PC-3 (cell line): ENCODE results near the gene TGFB1I1.

Source experiments
- EZH2 ChIP-seq: fragments of 300-600 bp; sonication (generic); IDR thresholded peaks from one replicate; pipeline ENCODE4 v1.6.1; 2017; ENCODE audit warnings: antibody characterized with exemption, mild to moderate bottlenecking, low read length; ENCODE audit not compliant: unreplicated experiment
- TF ChIP-seq, protein P1 (sequence below): fragments of 300-600 bp; sonication (generic); conservative IDR thresholded peaks from 2 replicates; pipeline ENCODE4 v1.5.1; 2017; ENCODE audit warnings: antibody characterized with exemption, low read depth, mild to moderate bottlenecking, low read length

DNA sequence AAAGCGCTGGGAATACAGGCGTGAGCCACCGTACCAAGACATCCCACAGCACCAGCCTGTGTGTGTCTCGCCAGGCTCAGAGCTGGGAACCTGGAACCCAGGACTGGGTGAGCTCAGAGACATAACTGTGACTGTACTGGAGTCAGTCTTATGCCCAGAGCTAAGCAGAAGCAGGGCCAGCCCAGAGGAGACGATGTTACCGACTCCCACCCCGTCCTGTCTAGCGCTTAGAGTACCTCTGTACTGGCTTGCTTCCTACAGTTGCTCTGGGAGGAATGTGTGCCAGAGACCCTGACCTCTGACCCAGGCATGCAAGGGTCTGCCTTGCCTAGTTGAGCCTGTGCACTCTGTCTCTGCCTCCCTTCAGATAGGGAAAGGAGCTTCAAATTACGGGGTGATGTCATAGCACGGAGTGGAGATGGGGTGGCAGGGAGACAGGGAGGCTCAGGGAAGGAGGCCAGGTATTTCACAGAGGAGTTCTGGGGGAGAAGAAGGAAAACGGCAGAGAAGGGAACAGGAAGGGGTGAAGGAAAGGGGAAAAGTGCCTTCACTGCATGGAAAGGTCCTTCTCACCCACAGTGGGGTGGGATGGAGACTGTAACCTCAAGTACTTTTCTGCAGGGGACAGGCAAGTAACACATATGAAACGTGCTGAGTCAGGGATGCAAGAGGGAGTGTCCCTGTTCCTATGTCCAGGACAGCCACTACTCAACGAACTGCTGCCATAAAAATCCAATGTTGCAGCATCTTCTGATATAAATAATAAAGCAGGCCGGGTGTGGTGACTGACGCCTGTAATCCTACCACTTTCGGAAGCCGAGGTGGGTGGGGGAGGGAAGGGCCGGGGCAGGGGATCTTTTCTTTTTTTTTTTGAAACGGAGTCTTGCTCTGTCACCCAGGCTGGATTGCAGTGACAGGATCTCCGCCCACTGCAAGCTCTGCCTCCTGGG lies 18.4 kb upstream of the TGFB1I1 start:
- TF ChIP-seq, protein P1, sequence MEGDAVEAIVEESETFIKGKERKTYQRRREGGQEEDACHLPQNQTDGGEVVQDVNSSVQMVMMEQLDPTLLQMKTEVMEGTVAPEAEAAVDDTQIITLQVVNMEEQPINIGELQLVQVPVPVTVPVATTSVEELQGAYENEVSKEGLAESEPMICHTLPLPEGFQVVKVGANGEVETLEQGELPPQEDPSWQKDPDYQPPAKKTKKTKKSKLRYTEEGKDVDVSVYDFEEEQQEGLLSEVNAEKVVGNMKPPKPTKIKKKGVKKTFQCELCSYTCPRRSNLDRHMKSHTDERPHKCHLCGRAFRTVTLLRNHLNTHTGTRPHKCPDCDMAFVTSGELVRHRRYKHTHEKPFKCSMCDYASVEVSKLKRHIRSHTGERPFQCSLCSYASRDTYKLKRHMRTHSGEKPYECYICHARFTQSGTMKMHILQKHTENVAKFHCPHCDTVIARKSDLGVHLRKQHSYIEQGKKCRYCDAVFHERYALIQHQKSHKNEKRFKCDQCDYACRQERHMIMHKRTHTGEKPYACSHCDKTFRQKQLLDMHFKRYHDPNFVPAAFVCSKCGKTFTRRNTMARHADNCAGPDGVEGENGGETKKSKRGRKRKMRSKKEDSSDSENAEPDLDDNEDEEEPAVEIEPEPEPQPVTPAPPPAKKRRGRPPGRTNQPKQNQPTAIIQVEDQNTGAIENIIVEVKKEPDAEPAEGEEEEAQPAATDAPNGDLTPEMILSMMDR: no peak
- no peak for TF ChIP-seq EZH2
